ENCODE measurements around the gene POTEB3. TPM values are rescaled to one million over a fixed set of nuclear protein-coding genes. Genes with fewer than 3 reads are reported as not detected.

POTEB3 gene
- not detected in 5 replicates for total RNA-seq (2022; extraction: Qiagen RNA extraction)

GRCh38 chr15:21440399-21440798, at the start of gene POTEB3:
POTEB3 (minus strand) TSS chr15:21440499; CDS start chr15:21440011, 488 bp downstream.

All from A549 treated with dexamethasone at 1 μM for 4 hours (cell line).